ENCODE data around the gene ZNF497.
"Not testable (repeated sequence)": the region's sequence is repeated elsewhere in the genome, so short reads cannot be mapped to it uniquely, and the experiment has no call there.

ZNF497 gene

DNA sequence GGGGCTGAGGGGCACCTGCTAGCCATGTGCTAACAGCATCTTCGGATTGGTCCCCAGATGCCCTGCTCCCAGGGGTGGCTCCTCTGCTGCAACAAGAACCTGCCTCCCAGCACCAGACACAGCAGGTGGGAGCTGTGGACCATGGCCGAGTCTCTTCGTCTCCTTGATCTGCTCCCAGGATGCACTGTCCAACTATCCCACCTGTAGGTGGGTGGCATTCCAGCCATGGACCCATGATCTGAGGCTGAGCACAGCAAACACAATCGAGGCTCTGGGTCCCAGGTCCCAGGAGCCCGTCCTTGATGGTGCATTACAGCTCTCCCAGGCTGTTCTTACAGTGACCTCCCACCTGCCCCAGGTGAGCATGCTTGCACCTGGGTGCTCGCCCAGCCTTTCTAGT is 16.7 kb upstream of the ZNF497 start (continued):
- TF ChIP-seq ZNF8 (CRISPR knock-in tag; IDR thresholded peaks at IDR 0.05), result no peak
- no peak for TF ChIP-seq OSR1 (CRISPR knock-in tag; IDR thresholded peaks at IDR 0.05)

DNA sequence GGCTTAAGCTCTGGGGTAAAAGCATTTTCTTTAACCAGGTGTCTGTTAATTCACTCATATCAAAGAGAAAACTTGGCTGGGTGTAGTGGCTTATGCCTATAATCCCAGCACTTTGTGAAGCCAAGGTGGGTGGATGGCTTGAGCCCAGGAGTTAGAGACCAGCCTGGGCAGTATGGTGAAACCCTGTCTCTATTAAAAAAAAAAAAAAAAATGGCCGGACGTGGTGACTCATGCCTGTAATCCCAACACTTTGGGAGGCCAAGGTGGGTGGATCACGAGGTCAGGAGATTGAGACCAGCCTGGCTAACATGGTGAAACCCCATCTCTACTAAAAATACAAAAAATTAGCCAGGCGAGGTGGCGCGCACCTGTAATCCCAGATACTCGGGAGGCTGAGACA is 14.2 kb upstream of the ZNF497 start:
- ATAC-seq, result not testable (repeated sequence)

DNA sequence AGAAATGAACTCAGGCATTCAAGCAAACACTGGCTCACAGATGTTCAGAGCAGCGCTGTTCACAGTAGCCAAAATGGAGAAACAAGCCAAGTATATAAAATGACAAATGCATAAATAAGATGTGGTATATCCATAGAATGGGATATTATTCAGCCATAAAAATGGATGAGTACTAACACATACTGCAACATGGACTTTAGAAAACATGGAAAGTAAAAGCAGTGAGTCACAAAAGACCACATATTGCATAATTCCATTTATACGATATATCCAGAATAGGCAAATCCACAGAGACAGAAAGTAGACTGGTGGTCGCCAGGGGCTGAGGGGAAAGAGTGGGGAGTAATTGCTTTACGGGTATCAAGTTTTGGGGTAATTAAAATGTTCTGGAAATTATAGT is 11.6 kb upstream of the ZNF497 start:
- no peak for ATAC-seq
- TF ChIP-seq RARB (CRISPR knock-in tag; IDR thresholded peaks at IDR 0.05), result no peak
- peak; percentile 61; the same call in 1 of the 2 replicates for TF ChIP-seq ZNF8 (CRISPR knock-in tag; IDR thresholded peaks at IDR 0.05)

DNA sequence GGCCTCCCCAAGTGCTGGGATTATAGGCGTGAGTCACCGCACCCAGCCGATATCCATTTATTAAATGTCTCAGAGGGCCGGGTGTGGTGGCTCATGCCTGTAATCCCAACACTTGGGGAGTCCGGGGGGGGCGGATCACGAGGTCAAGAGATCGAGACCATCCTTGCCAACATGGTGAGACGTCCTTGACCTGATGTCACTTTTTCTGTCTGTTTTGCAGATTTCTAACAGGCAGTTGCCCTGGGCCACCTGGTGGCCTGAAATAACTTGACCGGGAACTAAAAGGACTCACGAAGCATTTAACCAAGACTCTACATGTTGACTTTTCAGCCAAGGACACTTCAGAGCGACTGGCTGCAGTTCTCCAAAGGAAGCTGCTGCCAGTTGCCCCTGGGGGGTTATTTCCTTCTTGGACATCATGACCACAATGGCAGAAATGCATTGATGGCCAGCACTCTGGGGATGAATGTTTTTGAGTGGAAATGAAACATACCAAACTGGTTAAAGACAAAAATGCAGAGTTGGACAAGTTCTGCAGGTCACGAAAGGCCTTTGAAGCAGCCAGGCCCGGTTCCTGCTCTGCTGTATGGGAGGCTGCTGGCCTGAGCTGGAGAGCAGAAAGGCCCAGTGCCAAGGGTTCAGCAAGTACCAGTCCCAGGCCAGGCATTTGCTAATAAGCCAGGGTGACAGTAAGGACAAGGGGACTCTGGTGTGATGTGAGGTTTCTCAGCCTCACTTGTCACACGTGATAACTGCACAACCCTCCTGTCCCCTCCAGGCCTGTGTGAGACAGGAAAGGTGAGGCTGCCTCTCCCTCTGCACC is 10.0 kb upstream of the ZNF497 start:
- ATAC-seq, result no peak
- no peak for TF ChIP-seq ZC3H10 (CRISPR knock-in tag; IDR thresholded peaks at IDR 0.05)
- no peak for TF ChIP-seq ZNF8 (CRISPR knock-in tag; IDR thresholded peaks at IDR 0.05)
- TF ChIP-seq TOX (CRISPR knock-in tag; IDR thresholded peaks at IDR 0.05; ENCODE audit: borderline replicate concordance), result no peak
- TF ChIP-seq OSR1 (CRISPR knock-in tag; IDR thresholded peaks at IDR 0.05), result no peak
- no peak for TF ChIP-seq BACH2 (CRISPR knock-in tag; IDR thresholded peaks at IDR 0.05; ENCODE audit: borderline replicate concordance)
- TF ChIP-seq PPARA (CRISPR knock-in tag; IDR thresholded peaks at IDR 0.05; ENCODE audit: borderline replicate concordance), result no peak

DNA sequence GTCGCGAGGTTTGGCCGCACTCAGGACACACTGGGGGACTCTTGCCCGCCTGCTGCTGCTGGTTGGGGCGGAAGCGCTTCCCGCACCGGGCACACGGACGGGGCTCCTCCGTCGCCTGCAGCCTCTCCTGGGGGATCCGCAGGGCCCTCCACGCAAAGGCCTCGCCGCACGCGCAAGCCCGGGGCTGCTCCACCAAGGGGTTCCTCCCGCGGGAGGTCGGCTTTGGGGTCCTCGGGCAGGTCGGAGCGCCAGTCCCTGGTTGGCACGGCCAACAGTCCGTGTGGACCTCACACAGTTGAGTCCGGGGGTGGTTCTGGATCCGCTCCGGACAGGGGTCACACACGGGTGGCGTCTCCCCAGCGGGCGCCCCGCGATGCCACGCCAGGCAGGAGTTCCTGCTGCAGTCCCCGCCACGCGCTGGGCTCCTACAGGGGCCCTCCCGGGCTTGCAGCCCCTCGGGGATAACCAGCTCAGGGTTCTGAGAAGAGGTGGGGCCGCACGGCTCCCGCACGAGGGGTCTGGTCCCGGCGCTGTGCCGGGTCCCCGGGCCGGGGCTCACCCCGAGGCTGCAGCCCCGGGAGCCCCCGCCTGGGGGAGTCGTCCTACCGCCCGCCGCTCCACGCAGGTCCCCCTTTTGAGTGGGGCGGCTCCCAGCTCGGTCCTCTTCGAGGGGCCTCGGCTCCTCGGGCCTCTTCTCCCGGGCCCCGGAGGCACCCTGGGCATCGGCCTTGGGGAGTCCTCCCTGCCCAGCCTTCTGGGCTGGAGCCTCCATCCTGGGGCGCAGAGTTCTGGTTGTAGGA is 6.2 kb upstream of the ZNF497 start:
- TF ChIP-seq OSR1 (CRISPR knock-in tag; IDR thresholded peaks at IDR 0.05) (no peak), ZFP30 (CRISPR knock-in tag; IDR thresholded peaks at IDR 0.05) (no peak)
- ATAC-seq, result no peak

- no peak for ATAC-seq
- TF ChIP-seq TSHZ2 (CRISPR knock-in tag; IDR thresholded peaks at IDR 0.05) (no peak), ESRRG (CRISPR knock-in tag; IDR thresholded peaks at IDR 0.05) (no peak), TOX (CRISPR knock-in tag; IDR thresholded peaks at IDR 0.05; ENCODE audit: borderline replicate concordance) (no peak), ZNF565 (CRISPR knock-in tag; conservative IDR thresholded peaks at IDR 0.05; ENCODE audit: low read depth) (no peak), ISL1 (CRISPR knock-in tag; IDR thresholded peaks at IDR 0.05) (no peak)
- TF ChIP-seq, protein P1, sequence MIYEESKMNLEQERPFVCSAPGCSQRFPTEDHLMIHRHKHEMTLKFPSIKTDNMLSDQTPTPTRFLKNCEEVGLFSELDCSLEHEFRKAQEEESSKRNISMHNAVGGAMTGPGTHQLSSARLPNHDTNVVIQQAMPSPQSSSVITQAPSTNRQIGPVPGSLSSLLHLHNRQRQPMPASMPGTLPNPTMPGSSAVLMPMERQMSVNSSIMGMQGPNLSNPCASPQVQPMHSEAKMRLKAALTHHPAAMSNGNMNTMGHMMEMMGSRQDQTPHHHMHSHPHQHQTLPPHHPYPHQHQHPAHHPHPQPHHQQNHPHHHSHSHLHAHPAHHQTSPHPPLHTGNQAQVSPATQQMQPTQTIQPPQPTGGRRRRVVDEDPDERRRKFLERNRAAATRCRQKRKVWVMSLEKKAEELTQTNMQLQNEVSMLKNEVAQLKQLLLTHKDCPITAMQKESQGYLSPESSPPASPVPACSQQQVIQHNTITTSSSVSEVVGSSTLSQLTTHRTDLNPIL (CRISPR knock-in tag; IDR thresholded peaks at IDR 0.05; ENCODE audit: low read depth), result no peak
- TF ChIP-seq, protein P2, sequence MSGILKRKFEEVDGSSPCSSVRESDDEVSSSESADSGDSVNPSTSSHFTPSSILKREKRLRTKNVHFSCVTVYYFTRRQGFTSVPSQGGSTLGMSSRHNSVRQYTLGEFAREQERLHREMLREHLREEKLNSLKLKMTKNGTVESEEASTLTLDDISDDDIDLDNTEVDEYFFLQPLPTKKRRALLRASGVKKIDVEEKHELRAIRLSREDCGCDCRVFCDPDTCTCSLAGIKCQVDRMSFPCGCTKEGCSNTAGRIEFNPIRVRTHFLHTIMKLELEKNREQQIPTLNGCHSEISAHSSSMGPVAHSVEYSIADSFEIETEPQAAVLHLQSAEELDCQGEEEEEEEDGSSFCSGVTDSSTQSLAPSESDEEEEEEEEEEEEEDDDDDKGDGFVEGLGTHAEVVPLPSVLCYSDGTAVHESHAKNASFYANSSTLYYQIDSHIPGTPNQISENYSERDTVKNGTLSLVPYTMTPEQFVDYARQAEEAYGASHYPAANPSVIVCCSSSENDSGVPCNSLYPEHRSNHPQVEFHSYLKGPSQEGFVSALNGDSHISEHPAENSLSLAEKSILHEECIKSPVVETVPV (CRISPR knock-in tag; IDR thresholded peaks at IDR 0.05), result no peak
Observed at GRCh38 chr19:58367698-58368454, 5.3 kb upstream of the ZNF497 start.

All from SK-N-SH treated with all-trans-retinoic acid at 6 μM for 48 hours (cell line).